ENCODE results near the gene ATP2B1. TPM values are rescaled to one million over a fixed set of nuclear protein-coding genes. Genes with fewer than 3 reads are reported as not detected.

ATP2B1 gene
- total RNA-seq, 1 donor from 2014 or later = 15.7 TPM

GRCh38 chr12:89597210-89597609 is 111.4 kb downstream of the ATP2B1 start:
- DNase-seq (ENCODE audit: low read depth in 2 of 2) = no peak

GRCh38 chr12:89593873-89594272 is 114.8 kb downstream of the ATP2B1 start:
- no peak for DNase-seq (ENCODE audit: low read depth in 2 of 2)

GRCh38 chr12:89593233-89593632 is 115.4 kb downstream of the ATP2B1 start:
- no peak for DNase-seq (ENCODE audit: low read depth in 2 of 2)

- no peak for DNase-seq (ENCODE audit: low read depth in 2 of 2)
Measured at GRCh38 chr12:89589753-89590152, 118.9 kb downstream of the ATP2B1 start.

GRCh38 chr12:89578499-89578898 is 130.1 kb downstream of the ATP2B1 start:
- DNase-seq (ENCODE audit: low read depth in 2 of 2) = no peak

- no peak for DNase-seq (ENCODE audit: low read depth in 2 of 2)
Measured at GRCh38 chr12:89576572-89577220, 131.9 kb downstream of the ATP2B1 start.

- peak in 1 of 2 donors; percentile 9 for DNase-seq (ENCODE audit: low read depth in 2 of 2)
Measured at GRCh38 chr12:89575374-89575773, 133.3 kb downstream of the ATP2B1 start.

- DNase-seq (ENCODE audit: low read depth in 2 of 2) = peak; percentile 73 to 96
Measured at GRCh38 chr12:89574736-89575208, 133.9 kb downstream of the ATP2B1 start.

GRCh38 chr12:89573051-89573810 is 135.4 kb downstream of the ATP2B1 start:
- DNase-seq (ENCODE audit: low read depth in 2 of 2) = no peak

- DNase-seq (ENCODE audit: low read depth in 2 of 2) = no peak
Measured at GRCh38 chr12:89571491-89572195, 137.0 kb downstream of the ATP2B1 start.

GRCh38 chr12:89568484-89568883 is 140.2 kb downstream of the ATP2B1 start:
- DNase-seq (ENCODE audit: low read depth in 2 of 2) = no peak

- no peak for DNase-seq (ENCODE audit: low read depth in 2 of 2)
Measured at GRCh38 chr12:89567691-89568239, 140.9 kb downstream of the ATP2B1 start.

- DNase-seq (ENCODE audit: low read depth in 2 of 2) = no peak
Measured at GRCh38 chr12:89566615-89567014, 142.0 kb downstream of the ATP2B1 start.

GRCh38 chr12:89565002-89565401 is 143.6 kb downstream of the ATP2B1 start:
- no peak for DNase-seq (ENCODE audit: low read depth in 2 of 2)

GRCh38 chr12:89559753-89560152 is 148.9 kb downstream of the ATP2B1 start:
- DNase-seq (ENCODE audit: low read depth in 2 of 2) = no peak

GRCh38 chr12:89556976-89557375 is 151.7 kb downstream of the ATP2B1 start:
- peak; percentile 21 to 56 for DNase-seq (ENCODE audit: low read depth in 2 of 2)

GRCh38 chr12:89552376-89552775 is 156.3 kb downstream of the ATP2B1 start:
- DNase-seq (ENCODE audit: low read depth in 2 of 2) = peak in 1 of 2 donors; percentile 58

GRCh38 chr12:89551747-89552146 is 156.9 kb downstream of the ATP2B1 start:
- no peak for DNase-seq (ENCODE audit: low read depth in 2 of 2)

GRCh38 chr12:89547101-89547500 is 161.5 kb downstream of the ATP2B1 start:
- DNase-seq (ENCODE audit: low read depth in 2 of 2) = no peak

- DNase-seq (ENCODE audit: low read depth in 2 of 2) = peak in 1 of 2 donors; percentile 42
Measured at GRCh38 chr12:89546151-89546550, 162.5 kb downstream of the ATP2B1 start.

- DNase-seq (ENCODE audit: low read depth in 2 of 2) = peak; percentile 57 to 87
Measured at GRCh38 chr12:89544681-89545184, 163.9 kb downstream of the ATP2B1 start.

- DNase-seq (ENCODE audit: low read depth in 2 of 2) = no peak
Measured at GRCh38 chr12:89544022-89544421, 164.6 kb downstream of the ATP2B1 start.

Measured in lung microvascular endothelial cell (primary cell).